Dermis microvascular lymphatic vessel endothelial cell (primary cell): ENCODE measurements around the gene LRP6. TPM values are rescaled to one million over a fixed set of nuclear protein-coding genes. Genes with fewer than 3 reads are reported as not detected.

Experiments used
- DNase-seq, 2 donors: peaks; one replicate each; pipeline versions ENCODE4 v3.0.0 to v3.0.0-alpha.2; 2010; ENCODE audit warnings: low read depth in 2 of 2
- total RNA-seq: library from RNA; depleted of rRNA; stranded (reverse); fragments of >200 nt; gene quantifications from 2 replicates; pipeline ENCODE4 v1.2.1, GENCODE V29; 2014

Gene LRP6
- total RNA-seq, 1 donor from 2014 or later: 36.2 TPM

GRCh38 chr12:12072064-12072760 is 194.6 kb downstream of the LRP6 start:
- no peak for DNase-seq

GRCh38 chr12:12070674-12071656 is 195.9 kb downstream of the LRP6 start, which contains the start of gene BCL2L14:
Gene BCL2L14 (plus strand): TSS chr12:12070939. CDS start chr12:12079306, 8,367 bp downstream.
- no peak for DNase-seq

GRCh38 chr12:12069821-12070548 is 196.9 kb downstream of the LRP6 start:
- no peak for DNase-seq

GRCh38 chr12:12068751-12069150 is 198.1 kb downstream of the LRP6 start:
- no peak for DNase-seq

Other genes starting within 250 kb of the LRP6 start
- gene BCL2L14, start 196.1 kb downstream of the LRP6 start, total RNA-seq: not detected in 2 replicates
- gene MANSC1, start 83.2 kb upstream of the LRP6 start, total RNA-seq: 5.5 and 9.1 TPM in 2 replicates
- 3.7 and 4.0 TPM in 2 replicates for gene BORCS5, start 90.0 kb upstream of the LRP6 start, total RNA-seq